Psoas muscle (tissue), 8 donors: ENCODE results near the gene ACOXL. TPM values are rescaled to one million over a fixed set of nuclear protein-coding genes. Genes with fewer than 3 reads are reported as not detected.

ENCODE experiments used
- ATAC-seq, 4 donors: fragments of 200-7000 bp; cut with Tn5 transposase; one replicate each; pipeline ENCODE4 v1.9.1; 2020; ENCODE audit warnings: moderate library complexity in 3 of 4, mild to moderate bottlenecking in 2 of 4
- DNase-seq, 2 donors: peaks; one replicate each; pipeline ENCODE4 v3.0.0-alpha.2; 2020
- H3K27ac ChIP-seq: fragments of 200-600 bp; one replicate; pipeline ENCODE4 v1.8.0; 2022
- H3K27me3 ChIP-seq, 3 donors: fragments of 200-600 bp in 1 of 3; one replicate each; pipeline versions ENCODE4 v1.6.1 to v1.8.0; 2013 to 2022; ENCODE audit warnings: low read length in 2 of 3, mild to moderate bottlenecking in 2 of 3, moderate library complexity in 1 of 3; ENCODE audit not compliant: insufficient read depth in 3 of 3
- H3K36me3 ChIP-seq, 2 donors: fragments of 200-600 bp in 1 of 2; one replicate each; pipeline versions ENCODE4 v1.6.1 to v1.8.0; 2013 to 2022; ENCODE audit warnings: low read depth in 1 of 2, mild to moderate bottlenecking in 1 of 2, moderate library complexity in 1 of 2; ENCODE audit not compliant: insufficient read depth in 1 of 2
- H3K4me1 ChIP-seq: fragments of 200-600 bp; one replicate; pipeline ENCODE4 v1.8.0; 2022
- H3K4me3 ChIP-seq: fragments of 200-600 bp; one replicate; pipeline ENCODE4 v1.8.0; 2022; ENCODE audit warnings: mild to moderate bottlenecking
- H3K9me3 ChIP-seq: fragments of 200-600 bp; one replicate; pipeline ENCODE4 v1.8.0; 2022
- WGBS, 3 donors: extraction: QIAGEN DNeasy Blood & Tissue Kit; methylation state at CpG; one replicate each; pipeline versions ENCODE4 v1.1.6 to v1.1.7; 2013; 5-methylcytosine and 5-hydroxymethylcytosine counted together
- intact Hi-C, 2 donors: fragments of 100-400 bp; cut with DNase I; formaldehyde crosslinking; loops; one replicate each; pipeline versions ENCODE4 v1.11.0 to v1.14.2; 2022
- polyA plus RNA-seq, 3 donors: library from polyadenylated mRNA; stranded (reverse); fragments of 200-250 nt; gene quantifications; one replicate each; pipeline ENCODE4 v1.2.3, GENCODE V29; 2013
- total RNA-seq, 4 donors: library from RNA; stranded (reverse); fragmentation: NEBNext Ultra II Directional in 2 of 4; extraction: Animal tissue kit (Norgen Biotek cat#: 25700) in 2 of 4; gene quantifications; one replicate each; pipeline versions ENCODE4 v1.2.1 to v1.2.4, GENCODE V29; 2021 to 2023
- TF ChIP-seq, protein P1 (sequence below): fragments of 200-600 bp; IDR thresholded peaks from one replicate; pipeline ENCODE4 v1.8.0; 2022; ENCODE audit warnings: antibody characterized with exemption
- donor health status: healthy with polysubstance abuse.
- donor health status: DM: no; HTN: no; CAD: no; lungs with moderate emphysema.
- donor health status: Bipolar disorder and iron deficiency.
- donor health status: healthy.
- donor health status: DM: yes; HTN: yes; CAD: no.
- donor health status: DM: no; HTN: no; CAD: no.
- donor health status: DM: no; HTN: no; CAD: no.
- donor health status: DM: yes; HTN: yes; CAD: no.

ACOXL gene
- total and polyA plus RNA-seq, 7 donors = 0.01 TPM; not detected in 6

DNA sequence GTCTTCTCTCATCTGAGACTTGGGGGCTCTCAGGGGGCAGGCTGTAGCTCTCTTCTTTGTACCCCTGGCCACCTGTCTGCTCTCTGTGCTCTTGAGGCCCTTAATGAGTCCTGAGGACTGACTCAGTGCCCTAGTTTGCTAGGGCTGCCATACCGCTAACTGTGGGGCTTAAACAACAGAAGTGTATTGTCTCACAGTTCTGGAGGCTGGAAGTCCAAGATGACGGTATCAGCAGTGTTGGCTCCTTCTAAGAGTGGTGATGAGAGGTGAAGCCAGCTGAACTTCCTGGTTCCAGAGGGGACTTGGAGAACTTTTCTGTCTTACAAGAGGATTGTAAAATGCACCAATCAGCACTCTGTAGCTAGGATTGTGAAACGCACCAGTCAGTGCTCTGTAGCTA is 67.0 kb downstream of the ACOXL start:
- H3K36me3 ChIP-seq = no peaks in the 10 kb centered on the region
- ATAC-seq (no peak), DNase-seq (no peak)
- H3K27me3 ChIP-seq = peaks cover 0 to 3% (median 0%) of the 10 kb centered on the region in 3 donors
- intact Hi-C loops = no loop called here
- H3K4me1 ChIP-seq = no peaks in the 10 kb centered on the region
- 93 to 97% (median 95%) methylated on average over 3 of the region's 3 CpGs for WGBS, 3 donors
- no peaks in the 10 kb centered on the region for H3K9me3 ChIP-seq
- TF ChIP-seq, protein P1, sequence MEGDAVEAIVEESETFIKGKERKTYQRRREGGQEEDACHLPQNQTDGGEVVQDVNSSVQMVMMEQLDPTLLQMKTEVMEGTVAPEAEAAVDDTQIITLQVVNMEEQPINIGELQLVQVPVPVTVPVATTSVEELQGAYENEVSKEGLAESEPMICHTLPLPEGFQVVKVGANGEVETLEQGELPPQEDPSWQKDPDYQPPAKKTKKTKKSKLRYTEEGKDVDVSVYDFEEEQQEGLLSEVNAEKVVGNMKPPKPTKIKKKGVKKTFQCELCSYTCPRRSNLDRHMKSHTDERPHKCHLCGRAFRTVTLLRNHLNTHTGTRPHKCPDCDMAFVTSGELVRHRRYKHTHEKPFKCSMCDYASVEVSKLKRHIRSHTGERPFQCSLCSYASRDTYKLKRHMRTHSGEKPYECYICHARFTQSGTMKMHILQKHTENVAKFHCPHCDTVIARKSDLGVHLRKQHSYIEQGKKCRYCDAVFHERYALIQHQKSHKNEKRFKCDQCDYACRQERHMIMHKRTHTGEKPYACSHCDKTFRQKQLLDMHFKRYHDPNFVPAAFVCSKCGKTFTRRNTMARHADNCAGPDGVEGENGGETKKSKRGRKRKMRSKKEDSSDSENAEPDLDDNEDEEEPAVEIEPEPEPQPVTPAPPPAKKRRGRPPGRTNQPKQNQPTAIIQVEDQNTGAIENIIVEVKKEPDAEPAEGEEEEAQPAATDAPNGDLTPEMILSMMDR = no peak
- no peak overlapping the region for H3K27ac ChIP-seq
- H3K4me3 ChIP-seq = no peak overlapping the region

DNA sequence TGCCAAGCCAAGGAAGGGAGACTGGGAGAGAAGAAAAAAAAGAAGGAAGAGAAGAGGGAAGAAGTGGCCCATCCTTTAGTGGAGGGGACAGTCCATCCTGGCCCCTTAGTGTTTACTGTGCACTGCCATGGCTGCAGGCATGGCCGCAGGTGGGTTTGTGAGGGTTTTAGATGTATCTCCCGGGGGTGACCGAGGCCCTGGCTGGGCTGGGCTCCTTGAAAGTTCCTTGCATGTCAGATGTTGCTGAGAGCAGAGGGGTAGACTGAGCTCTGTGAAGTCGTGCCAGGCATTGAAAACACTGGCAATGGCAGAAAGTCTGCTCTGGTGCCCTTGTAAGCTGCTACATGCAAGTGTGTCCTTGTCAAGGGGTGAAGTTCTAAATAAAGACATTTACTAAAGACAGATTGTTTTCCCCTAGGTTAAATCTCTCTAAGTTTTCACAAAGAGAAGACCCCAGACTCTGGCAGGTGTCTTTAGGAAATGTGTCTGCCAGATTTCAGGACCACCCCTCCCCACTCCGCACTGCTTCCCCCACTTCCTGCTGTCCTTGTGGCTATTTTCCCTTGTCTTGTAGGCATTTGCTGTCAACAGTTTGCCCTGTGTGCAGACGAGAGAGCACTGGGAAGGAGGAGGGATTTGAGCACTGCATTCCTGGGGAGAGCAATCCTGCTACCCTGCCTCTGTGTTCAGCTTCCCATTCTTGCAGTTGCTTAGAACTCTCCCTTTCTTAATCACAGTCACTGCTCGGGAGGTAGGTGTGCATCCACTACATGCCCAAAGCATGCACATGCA is 68.4 kb downstream of the ACOXL start:
- H3K36me3 ChIP-seq = no peaks in the 10 kb centered on the region
- no peak for DNase-seq
- H3K4me3 ChIP-seq = no peak overlapping the region
- no peak overlapping the region for H3K27ac ChIP-seq
- H3K27me3 ChIP-seq = peaks cover 0 to 3% (median 0%) of the 10 kb centered on the region in 3 donors
- intact Hi-C loops = no loop called here
- no peak for ATAC-seq
- TF ChIP-seq, protein P1 = no peak
- no peaks in the 10 kb centered on the region for H3K4me1 ChIP-seq
- H3K9me3 ChIP-seq = no peaks in the 10 kb centered on the region
- WGBS, 3 donors = 77 to 79% (median 78%) methylated on average over 7 of the region's 7 CpGs

DNA sequence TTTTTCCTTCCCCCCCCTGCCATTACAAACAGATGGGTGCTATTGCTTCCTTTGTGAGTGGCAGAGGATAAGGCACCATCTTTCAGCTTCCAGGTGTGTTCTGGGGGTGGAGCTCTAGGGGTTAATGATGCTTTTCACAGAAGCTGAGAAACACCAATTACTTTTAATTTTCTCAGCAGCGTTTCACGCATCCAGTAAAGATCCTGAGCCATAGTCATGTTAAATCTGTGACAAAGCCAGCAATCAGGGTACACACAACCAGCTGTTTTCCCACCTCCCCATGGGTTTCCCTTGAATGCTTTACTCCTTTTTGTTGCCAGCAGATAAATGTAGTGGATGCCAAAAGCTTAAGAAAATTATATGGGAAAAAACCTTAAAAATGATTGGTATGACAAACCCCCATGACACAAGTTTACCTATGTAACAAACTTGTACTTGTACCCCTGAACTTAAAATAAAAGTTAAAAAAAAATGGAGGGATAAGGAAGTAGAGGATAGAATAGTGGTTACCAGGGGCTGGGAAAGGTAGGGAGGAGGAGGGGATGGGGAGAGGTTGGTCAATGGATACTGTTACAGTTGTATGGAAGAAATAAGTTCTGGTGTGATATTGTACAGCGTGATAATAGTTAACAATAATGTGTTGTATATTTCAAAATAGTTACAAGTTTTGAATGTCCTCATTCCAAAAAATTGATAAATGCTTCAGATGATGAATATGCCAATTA is 70.0 kb downstream of the ACOXL start:
- Histone ChIP-seq H3K4me1 (peaks cover 4% of the 10 kb centered on the region), H3K4me3 (no peak overlapping the region), H3K9me3 (no peaks in the 10 kb centered on the region), H3K36me3 (no peaks in the 10 kb centered on the region), H3K27ac (no peak overlapping the region), H3K27me3 (peaks cover 0 to 3% (median 0%) of the 10 kb centered on the region in 3 donors)
- TF ChIP-seq, protein P1 = no peak
- WGBS, 3 donors = 44 to 50% (median 50%) methylated on average over 3 of the region's 3 CpGs
- intact Hi-C loops = no loop called here
- no peak for ATAC-seq
- no peak for DNase-seq

DNA sequence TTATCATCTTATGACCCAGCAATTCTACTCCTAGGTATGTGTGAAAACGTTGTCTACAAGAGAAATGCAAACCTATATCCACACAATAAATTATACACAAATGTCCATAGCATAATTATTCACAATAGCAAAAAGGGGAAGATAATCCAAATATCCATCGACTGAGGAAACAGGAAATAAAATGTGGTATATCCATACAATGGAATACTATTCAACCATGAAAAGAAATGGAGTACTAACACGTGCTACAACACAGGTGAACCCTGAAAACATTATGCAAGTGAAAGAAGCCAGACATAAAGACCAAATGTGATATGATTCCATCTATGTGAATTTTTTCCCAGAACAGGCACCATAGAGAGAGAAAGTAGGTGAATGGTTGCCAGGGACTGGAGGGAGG is 72.1 kb downstream of the ACOXL start:
- 91 to 95% (median 94%) methylated on average over 3 of the region's 3 CpGs for WGBS, 3 donors
- peaks cover 0 to 3% (median 0%) of the 10 kb centered on the region in 3 donors for H3K27me3 ChIP-seq
- H3K36me3 ChIP-seq = no peaks in the 10 kb centered on the region
- no peak overlapping the region for H3K27ac ChIP-seq
- DNase-seq (no peak), ATAC-seq (no peak)
- H3K4me3 ChIP-seq = no peak overlapping the region
- intact Hi-C loops = no loop called here
- H3K4me1 ChIP-seq = peaks cover 15% of the 10 kb centered on the region
- TF ChIP-seq, protein P1 = no peak
- H3K9me3 ChIP-seq = no peaks in the 10 kb centered on the region
